IMR-90 (cell line): ENCODE data around the gene KCNQ1. TPM values are rescaled to one million over a fixed set of nuclear protein-coding genes. Genes with fewer than 3 reads are reported as not detected.

Experiments
- ATAC-seq: fragments of 200-7000 bp; cut with Tn5 transposase; 2 replicates; pipeline ENCODE4 v1.9.1; 2020; ENCODE audit warnings: low read depth, mild to moderate bottlenecking, moderate library complexity
- BruUV-seq: library from RNA; stranded (reverse); fragments of 400-500 nt; replicated peaks from 2 replicates; lab custom pipeline; 2021; lab: Mats Ljungman, UMichigan
- CTCF ChIA-PET: fragments of 300-600 bp; formaldehyde crosslinking; extraction: SDS; loops from one replicate; lab custom pipeline; 2021; ENCODE audit warnings: antibody characterized with exemption; lab: Yijun Ruan, JAX
- POLR2A ChIA-PET: fragments of 300-600 bp; sonication (Branson Sonifier 250); formaldehyde crosslinking; loops from one replicate; lab custom pipeline; 2022; ENCODE audit warnings: antibody characterized with exemption; ENCODE audit not compliant: unreplicated experiment; lab: Charles Lee
- DNase-seq: peaks from one replicate; pipeline ENCODE4 v3.0.0; 2013
- H2AFZ ChIP-seq: replicated peaks from 2 replicates; pipeline ENCODE3; 2013; ENCODE audit warnings: low read length, mild to moderate bottlenecking; ENCODE audit not compliant: poor library complexity
- H2AK5ac ChIP-seq: 2 replicates; pipeline ENCODE4 v1.6.1; 2013; ENCODE audit warnings: low read depth, low read length, inconsistent platforms
- H2AK9ac ChIP-seq: replicated peaks from 2 replicates; pipeline ENCODE3; 2013; ENCODE audit warnings: mild to moderate bottlenecking, low read depth, low read length, moderate library complexity; ENCODE audit not compliant: poor library complexity
- H2BK120ac ChIP-seq: 2 replicates; pipeline ENCODE4 v1.6.1; 2013; ENCODE audit warnings: low read depth, low read length, inconsistent platforms
- H2BK15ac ChIP-seq: 3 replicates; pipeline ENCODE4 v1.6.1; 2013; ENCODE audit warnings: low read depth, low read length, inconsistent platforms
- H2BK20ac ChIP-seq: 2 replicates; pipeline ENCODE4 v1.6.1; 2013; ENCODE audit warnings: low read depth, mild to moderate bottlenecking, inconsistent platforms, low read length, moderate library complexity
- H2BK5ac ChIP-seq: 2 replicates; pipeline ENCODE4 v1.6.1; 2013; ENCODE audit warnings: mild to moderate bottlenecking, low read depth, low read length, inconsistent platforms; ENCODE audit not compliant: poor library complexity, severe bottlenecking
- H3K14ac ChIP-seq: replicated peaks from 2 replicates; pipeline ENCODE4 v1.6.1; 2013; ENCODE audit warnings: low read depth, low read length, inconsistent platforms
- H3K18ac ChIP-seq: 2 replicates; pipeline ENCODE4 v1.6.1; 2013; ENCODE audit warnings: low read depth, low read length, control low read depth
- H3K23ac ChIP-seq: 2 replicates; pipeline ENCODE4 v1.6.1; 2013; ENCODE audit warnings: low read depth, low read length, inconsistent platforms
- H3K27ac ChIP-seq: 2 replicates; pipeline ENCODE4 v1.5.1; 2013; ENCODE audit warnings: mild to moderate bottlenecking, control low read depth, low read length; ENCODE audit not compliant: insufficient read depth
- H3K27me3 ChIP-seq: 2 replicates; pipeline ENCODE4 v1.6.1; 2013; ENCODE audit warnings: low read length; ENCODE audit not compliant: control insufficient read depth, insufficient read depth
- H3K36me3 ChIP-seq: 2 replicates; pipeline ENCODE4 v1.6.1; 2013; ENCODE audit warnings: low read length, mixed read lengths; ENCODE audit not compliant: control insufficient read depth, insufficient read depth
- H3K4ac ChIP-seq: 2 replicates; pipeline ENCODE4 v1.6.1; 2013; ENCODE audit warnings: low read depth, low read length, inconsistent platforms
- H3K4me1 ChIP-seq: 2 replicates; pipeline ENCODE4 v1.6.1; 2013; ENCODE audit warnings: low read length, mixed read lengths; ENCODE audit not compliant: control insufficient read depth, insufficient read depth
- H3K4me2 ChIP-seq: 2 replicates; pipeline ENCODE4 v1.6.1; 2013; ENCODE audit warnings: low read depth, mild to moderate bottlenecking, control low read depth, low read length, moderate library complexity
- H3K4me3 ChIP-seq: 2 replicates; pipeline ENCODE4 v1.5.1; 2013; ENCODE audit warnings: low read depth, mild to moderate bottlenecking, control low read depth, low read length, moderate library complexity; ENCODE audit not compliant: insufficient read depth
- H3K56ac ChIP-seq: 2 replicates; pipeline ENCODE4 v1.6.1; 2013; ENCODE audit warnings: low read length, inconsistent platforms; ENCODE audit not compliant: insufficient read depth; ENCODE audit errors: extremely low read depth
- H3K79me1 ChIP-seq, 2 experiments: 2 replicates each; pipeline ENCODE4 v1.6.1; 2013; ENCODE audit warnings: low read length in 2 of 2, inconsistent platforms in 1 of 2, low read depth in 1 of 2
- H3K9ac ChIP-seq: 2 replicates; pipeline ENCODE4 v1.6.1; 2013; ENCODE audit warnings: low read depth, low read length, control low read depth
- H3K9me1 ChIP-seq: 2 replicates; pipeline ENCODE4 v1.6.1; 2013; ENCODE audit warnings: low read length, inconsistent platforms; ENCODE audit not compliant: insufficient read depth
- H3K9me3 ChIP-seq: 2 replicates; pipeline ENCODE4 v1.6.1; 2013; ENCODE audit warnings: low read length; ENCODE audit not compliant: control insufficient read depth, insufficient read depth
- H4K20me1 ChIP-seq: 2 replicates; pipeline ENCODE4 v1.6.1; 2013; ENCODE audit warnings: low read length, inconsistent platforms; ENCODE audit not compliant: insufficient read depth
- H4K5ac ChIP-seq: 2 replicates; pipeline ENCODE4 v1.6.1; 2013; ENCODE audit warnings: mild to moderate bottlenecking, low read depth, low read length, control low read depth
- H4K8ac ChIP-seq, 2 experiments: 2 replicates each; pipeline ENCODE4 v1.6.1; 2013; ENCODE audit warnings: low read depth in 2 of 2, low read length in 2 of 2, control low read depth in 1 of 2, inconsistent platforms in 1 of 2
- H4K91ac ChIP-seq: 2 replicates; pipeline ENCODE4 v1.6.1; 2013; ENCODE audit warnings: low read depth, low read length, inconsistent platforms; ENCODE audit not compliant: insufficient read depth
- BHLHE40 ChIP-seq: fragments of 150-350 bp; IDR thresholded peaks from 2 replicates; pipeline ENCODE4 v1.6.1; 2016; ENCODE audit warnings: mild to moderate bottlenecking, low read depth, low read length
- CTCF ChIP-seq: conservative IDR thresholded peaks from 2 replicates; pipeline ENCODE4 v1.5.1; 2012; ENCODE audit warnings: mild to moderate bottlenecking, low read depth, low read length, improper control_type of control experiment
- ELK1 ChIP-seq: fragments of 150-350 bp; IDR thresholded peaks from 2 replicates; pipeline ENCODE4 v1.6.1; 2016; ENCODE audit warnings: low read depth, mild to moderate bottlenecking, low read length, moderate library complexity, borderline replicate concordance
- FOS ChIP-seq: fragments of 150-350 bp; IDR thresholded peaks from 2 replicates; pipeline ENCODE4 v1.6.1; 2016; ENCODE audit warnings: low read depth, low read length
- POLR2A ChIP-seq: IDR thresholded peaks from 2 replicates; pipeline ENCODE4 v1.6.1; 2012; ENCODE audit warnings: mild to moderate bottlenecking, low read depth, low read length
- RAD21 ChIP-seq: IDR thresholded peaks from 2 replicates; pipeline ENCODE4 v1.6.1; 2012; ENCODE audit warnings: low read length, improper control_type of control experiment
- SMC3 ChIP-seq: fragments of 150-350 bp; IDR thresholded peaks from 2 replicates; pipeline ENCODE4 v1.6.1; 2016; ENCODE audit warnings: low read depth, mild to moderate bottlenecking, antibody characterized with exemption, low read length, moderate library complexity
- WGBS, 2 experiments: methylation state at CpG; one replicate each; pipeline versions ENCODE4 v1.1.5 to v1.1.7; 2013; ENCODE audit warnings: missing lambda C conversion rate in 2 of 2; ENCODE audit not compliant: insufficient read length in 1 of 2; ENCODE audit errors: extremely low coverage in 2 of 2; 5-methylcytosine and 5-hydroxymethylcytosine counted together
- dilution Hi-C: fragments of 300-500 bp; cut with HindIII; formaldehyde crosslinking; loops from one replicate; pipeline ENCODE4 v1.14.3; 2018; ENCODE audit warnings: low sequenced_read_pairs; ENCODE audit not compliant: unreplicated experiment
- in situ Hi-C: fragments of 300-500 bp; cut with MboI; formaldehyde crosslinking; loops from 3 replicates; pipeline ENCODE4 v1.14.3; 2019; ENCODE audit warnings: low sequenced_read_pairs, inconsistent platforms, mixed read lengths
- intact Hi-C: fragments of 100-400 bp; cut with micrococcal nuclease; formaldehyde crosslinking; loops from 2 replicates; pipeline ENCODE4 v1.10.0; 2022
- polyA plus RNA-seq, 3 experiments: library from polyadenylated mRNA; depleted of rRNA; stranded (reverse); fragments of >200 nt; gene quantifications; 2 replicates each; pipeline ENCODE4 v1.2.3, GENCODE V29; 2012; ENCODE audit warnings: low replicate concordance in 1 of 3
- total RNA-seq: library from RNA; depleted of rRNA; stranded (reverse); fragments of >200 nt; gene quantifications from 2 replicates; pipeline ENCODE4 v1.2.3, GENCODE V29; 2012
- TF ChIP-seq, protein P1 (sequence below): fragments of 150-350 bp; IDR thresholded peaks from 2 replicates; pipeline ENCODE4 v1.6.1; 2017; ENCODE audit warnings: mild to moderate bottlenecking, antibody characterized with exemption, low read length, low read depth

Gene KCNQ1
- total and polyA plus RNA-seq, 2 of the 4 experiments (the other 2 are of a cell fraction), result 0.07 TPM; not detected in 1

DNA sequence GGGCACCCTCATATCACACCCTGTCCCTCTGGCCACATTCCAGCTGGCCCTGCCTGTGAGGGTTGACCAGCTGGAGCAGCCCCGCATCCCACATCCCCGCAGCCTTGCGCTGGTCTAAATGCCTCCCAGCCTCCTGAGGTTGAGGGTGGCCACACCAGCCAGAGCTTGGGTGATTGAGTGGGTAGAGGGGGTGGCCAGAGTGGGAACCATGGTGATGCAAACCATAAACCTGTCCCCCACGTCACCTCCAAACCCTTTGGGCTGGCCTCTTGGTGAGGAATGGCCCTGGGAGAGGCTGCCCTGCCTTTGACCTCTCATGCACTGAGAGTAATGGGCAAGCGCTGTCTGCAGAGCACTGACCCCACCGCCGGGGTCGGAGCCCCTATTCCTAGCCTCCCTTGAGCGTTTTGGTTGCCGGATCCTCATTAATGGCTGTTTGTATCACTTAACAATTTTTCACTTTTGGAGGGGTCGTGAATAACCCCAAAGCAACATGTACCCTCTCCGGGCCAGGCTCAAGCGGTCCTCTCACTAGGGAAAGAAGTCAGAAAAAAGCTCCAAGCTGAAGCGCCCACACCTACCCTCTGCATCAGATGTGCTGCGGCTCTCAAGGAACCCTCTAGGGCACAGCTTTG is 271.0 kb downstream of the KCNQ1 start:
- H3K4ac ChIP-seq, result no peak overlapping the region
- no peak overlapping the region for H3K14ac ChIP-seq
- DNase-seq (no peak), ATAC-seq (no peak)
- intact Hi-C loops, result no loop called here
- no peak overlapping the region for H3K23ac ChIP-seq
- no peak overlapping the region for H4K5ac ChIP-seq
- no peak overlapping the region for H2AK9ac ChIP-seq
- H4K20me1 ChIP-seq, result no peaks in the 10 kb centered on the region
- no peak overlapping the region for H2BK5ac ChIP-seq
- BruUV-seq, result no TSS peak
- no peak overlapping the region for H3K4me2 ChIP-seq
- no peaks in the 10 kb centered on the region for H3K36me3 ChIP-seq
- in situ Hi-C loops, result no loop called here
- H4K91ac ChIP-seq, result no peak overlapping the region
- no peak overlapping the region for H2AK5ac ChIP-seq
- no peak overlapping the region for H3K9ac ChIP-seq
- no peaks in the 10 kb centered on the region for H3K79me1 ChIP-seq
- WGBS, 2 experiments, result 86% methylated on average over 4 of the region's 15 CpGs; no CpG with 5 or more reads in 1 of the 2 experiments
- ChIA-PET CTCF (no interaction called here), POLR2A (no interaction called here)
- H2AFZ ChIP-seq, result no peak overlapping the region
- dilution Hi-C loops, result no loop called here
- H3K9me1 ChIP-seq, result no peaks in the 10 kb centered on the region
- H4K8ac ChIP-seq, result no peak overlapping the region
- no peak overlapping the region for H2BK15ac ChIP-seq
- H3K9me3 ChIP-seq, result peaks cover 2% of the 10 kb centered on the region; the same call in 1 of the 2 replicates
- no peak overlapping the region for H3K18ac ChIP-seq
- peaks cover 68% of the 10 kb centered on the region for H3K27me3 ChIP-seq
- no peak overlapping the region for H2BK120ac ChIP-seq
- H3K27ac ChIP-seq, result no peak overlapping the region
- H2BK20ac ChIP-seq, result no peak overlapping the region
- no peak overlapping the region for H3K56ac ChIP-seq
- no peaks in the 10 kb centered on the region for H3K4me1 ChIP-seq
- TF ChIP-seq, protein P1, sequence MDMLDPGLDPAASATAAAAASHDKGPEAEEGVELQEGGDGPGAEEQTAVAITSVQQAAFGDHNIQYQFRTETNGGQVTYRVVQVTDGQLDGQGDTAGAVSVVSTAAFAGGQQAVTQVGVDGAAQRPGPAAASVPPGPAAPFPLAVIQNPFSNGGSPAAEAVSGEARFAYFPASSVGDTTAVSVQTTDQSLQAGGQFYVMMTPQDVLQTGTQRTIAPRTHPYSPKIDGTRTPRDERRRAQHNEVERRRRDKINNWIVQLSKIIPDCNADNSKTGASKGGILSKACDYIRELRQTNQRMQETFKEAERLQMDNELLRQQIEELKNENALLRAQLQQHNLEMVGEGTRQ, result no peak
- TF ChIP-seq POLR2A, result no peak
- no peak for TF ChIP-seq BHLHE40
- no peak for TF ChIP-seq SMC3
- TF ChIP-seq CTCF, result no peak
- no peak for TF ChIP-seq RAD21
- no peak for TF ChIP-seq ELK1
- no peak for TF ChIP-seq FOS
- no peak overlapping the region for H3K4me3 ChIP-seq
